HUES48 (cell line): Measurements from ENCODE around the gene BDKRB2.

Experiments
- H3K27ac ChIP-seq: one replicate; pipeline ENCODE4 v1.7.0; 2013; ENCODE audit warnings: low read depth, low read length, inconsistent platforms
- H3K27me3 ChIP-seq: 2 replicates; pipeline ENCODE4 v1.6.1; 2013; ENCODE audit warnings: mild to moderate bottlenecking, low read length; ENCODE audit not compliant: control insufficient read depth, insufficient read depth
- H3K36me3 ChIP-seq: 2 replicates; pipeline ENCODE4 v1.6.1; 2013; ENCODE audit warnings: low read length; ENCODE audit not compliant: control insufficient read depth, insufficient read depth
- H3K4me1 ChIP-seq: 2 replicates; pipeline ENCODE4 v1.6.1; 2013; ENCODE audit warnings: mild to moderate bottlenecking, low read length; ENCODE audit not compliant: control insufficient read depth, insufficient read depth
- H3K4me3 ChIP-seq: 2 replicates; pipeline ENCODE4 v1.5.1; 2013; ENCODE audit warnings: mild to moderate bottlenecking, low read depth, low read length
- H3K9ac ChIP-seq: 2 replicates; pipeline ENCODE4 v1.6.1; 2013; ENCODE audit warnings: mild to moderate bottlenecking, low read depth, low read length, moderate library complexity
- H3K9me3 ChIP-seq: 2 replicates; pipeline ENCODE4 v1.6.1; 2013; ENCODE audit warnings: low read length; ENCODE audit not compliant: control insufficient read depth, insufficient read depth

The BDKRB2 gene

GRCh38 chr14:96192975-96193805 is 11.4 kb upstream of the BDKRB2 start:
- no peaks in the 10 kb centered on the region for H3K9me3 ChIP-seq
- no peak overlapping the region for H3K27ac ChIP-seq
- H3K9ac ChIP-seq = no peak overlapping the region
- no peaks in the 10 kb centered on the region for H3K36me3 ChIP-seq
- H3K4me1 ChIP-seq = peaks cover 17% of the 10 kb centered on the region
- H3K4me3 ChIP-seq = no peak overlapping the region
- H3K27me3 ChIP-seq = no peaks in the 10 kb centered on the region

GRCh38 chr14:96194262-96194656 is 10.4 kb upstream of the BDKRB2 start:
- no peaks in the 10 kb centered on the region for H3K36me3 ChIP-seq
- no peaks in the 10 kb centered on the region for H3K9me3 ChIP-seq
- no peak overlapping the region for H3K27ac ChIP-seq
- no peaks in the 10 kb centered on the region for H3K27me3 ChIP-seq
- no peak overlapping the region for H3K4me3 ChIP-seq
- H3K9ac ChIP-seq = no peak overlapping the region
- H3K4me1 ChIP-seq = peaks cover 17% of the 10 kb centered on the region

- H3K9me3 ChIP-seq = no peaks in the 10 kb centered on the region
- H3K27ac ChIP-seq = no peak overlapping the region
- H3K4me1 ChIP-seq = peaks cover 17% of the 10 kb centered on the region
- H3K4me3 ChIP-seq = no peak overlapping the region
- H3K9ac ChIP-seq = no peak overlapping the region
- H3K27me3 ChIP-seq = no peaks in the 10 kb centered on the region
- H3K36me3 ChIP-seq = no peaks in the 10 kb centered on the region
These were observed 9.8 kb upstream of the BDKRB2 start for GRCh38 chr14:96194657-96195431.

- H3K36me3 ChIP-seq = no peaks in the 10 kb centered on the region
- no peaks in the 10 kb centered on the region for H3K9me3 ChIP-seq
- no peak overlapping the region for H3K27ac ChIP-seq
- no peak overlapping the region for H3K9ac ChIP-seq
- H3K27me3 ChIP-seq = no peaks in the 10 kb centered on the region
- peaks cover 17% of the 10 kb centered on the region for H3K4me1 ChIP-seq
- no peak overlapping the region for H3K4me3 ChIP-seq
These were observed 9.1 kb upstream of the BDKRB2 start for GRCh38 chr14:96195441-96196081.

- H3K27me3 ChIP-seq = no peaks in the 10 kb centered on the region
- no peaks in the 10 kb centered on the region for H3K9me3 ChIP-seq
- no peak overlapping the region for H3K9ac ChIP-seq
- no peak overlapping the region for H3K27ac ChIP-seq
- H3K36me3 ChIP-seq = no peaks in the 10 kb centered on the region
- peaks cover 6% of the 10 kb centered on the region for H3K4me1 ChIP-seq
- no peak overlapping the region for H3K4me3 ChIP-seq
These were observed 7.3 kb upstream of the BDKRB2 start for GRCh38 chr14:96197163-96197852.

- H3K27me3 ChIP-seq = 0 out of 2 replicates have a peak, but pooled peaks cover 2% of the 10 kb centered on the region
- no peak overlapping the region for H3K9ac ChIP-seq
- H3K4me3 ChIP-seq = no peak overlapping the region
- H3K36me3 ChIP-seq = no peaks in the 10 kb centered on the region
- no peaks in the 10 kb centered on the region for H3K9me3 ChIP-seq
- H3K27ac ChIP-seq = no peak overlapping the region
- no peaks in the 10 kb centered on the region; the same call in 1 of the 2 replicates for H3K4me1 ChIP-seq
These were observed 6.7 kb upstream of the BDKRB2 start for GRCh38 chr14:96197969-96198368.

- Histone ChIP-seq H3K4me1 (no peaks in the 10 kb centered on the region; the same call in 1 of the 2 replicates), H3K9me3 (no peaks in the 10 kb centered on the region), H3K9ac (no peak overlapping the region), H3K27me3 (peaks cover 8% of the 10 kb centered on the region), H3K36me3 (no peaks in the 10 kb centered on the region), H3K4me3 (no peak overlapping the region), H3K27ac (no peak overlapping the region)
These were observed 6.1 kb upstream of the BDKRB2 start for GRCh38 chr14:96198430-96199130.

- Histone ChIP-seq H3K4me1 (peaks cover 16% of the 10 kb centered on the region), H3K27me3 (peaks cover 24% of the 10 kb centered on the region), H3K27ac (no peak overlapping the region), H3K9ac (no peak overlapping the region), H3K36me3 (no peaks in the 10 kb centered on the region), H3K9me3 (no peaks in the 10 kb centered on the region), H3K4me3 (no peak overlapping the region)
These were observed 3.5 kb upstream of the BDKRB2 start for GRCh38 chr14:96201157-96201556.

- no peaks in the 10 kb centered on the region for H3K36me3 ChIP-seq
- H3K4me3 ChIP-seq = no peak overlapping the region
- no peaks in the 10 kb centered on the region for H3K9me3 ChIP-seq
- no peak overlapping the region for H3K9ac ChIP-seq
- peaks cover 24% of the 10 kb centered on the region for H3K27me3 ChIP-seq
- peaks cover 16% of the 10 kb centered on the region for H3K4me1 ChIP-seq
- H3K27ac ChIP-seq = no peak overlapping the region
These were observed 2.7 kb upstream of the BDKRB2 start for GRCh38 chr14:96201965-96202364.

GRCh38 chr14:96202441-96203094 is 2.1 kb upstream of the BDKRB2 start:
- Histone ChIP-seq H3K27ac (no peak overlapping the region), H3K27me3 (peaks cover 24% of the 10 kb centered on the region), H3K9ac (no peak overlapping the region), H3K4me3 (no peak overlapping the region), H3K9me3 (no peaks in the 10 kb centered on the region), H3K36me3 (no peaks in the 10 kb centered on the region), H3K4me1 (peaks cover 16% of the 10 kb centered on the region)
